GM19240 (cell line): ENCODE measurements around the gene PASK.

Experiments used
- DNase-seq: peaks from one replicate; pipeline ENCODE4 v3.0.0; 2011; ENCODE audit warnings: low spot score; ENCODE audit not compliant: insufficient read length

PASK gene

DNA sequence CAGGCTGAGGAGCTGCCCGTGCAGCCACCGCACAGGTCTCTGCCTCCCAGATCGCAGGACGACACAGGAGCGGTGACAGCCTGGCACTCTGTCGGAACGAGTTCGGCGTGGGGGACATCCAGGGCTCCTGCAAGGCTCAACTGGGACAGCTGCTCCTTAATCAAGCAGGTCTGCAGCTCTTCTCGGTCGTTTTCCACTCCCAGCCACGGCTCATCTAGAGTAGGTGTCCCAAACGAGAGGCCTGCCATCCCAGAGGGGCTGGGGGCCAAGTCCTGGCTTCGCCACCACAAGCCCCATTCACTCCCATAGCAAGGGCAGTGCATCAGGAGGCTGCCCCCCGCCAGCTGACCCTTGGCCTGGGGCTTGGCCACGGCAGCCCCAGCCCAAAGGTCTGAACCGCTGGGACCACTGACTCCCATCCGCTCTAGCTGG, 22.5 kb downstream of the PASK start:
- no peak for DNase-seq

- DNase-seq: no peak
These were observed 23.1 kb downstream of the PASK start for GRCh38 chr2:241126201-241126611.

DNA sequence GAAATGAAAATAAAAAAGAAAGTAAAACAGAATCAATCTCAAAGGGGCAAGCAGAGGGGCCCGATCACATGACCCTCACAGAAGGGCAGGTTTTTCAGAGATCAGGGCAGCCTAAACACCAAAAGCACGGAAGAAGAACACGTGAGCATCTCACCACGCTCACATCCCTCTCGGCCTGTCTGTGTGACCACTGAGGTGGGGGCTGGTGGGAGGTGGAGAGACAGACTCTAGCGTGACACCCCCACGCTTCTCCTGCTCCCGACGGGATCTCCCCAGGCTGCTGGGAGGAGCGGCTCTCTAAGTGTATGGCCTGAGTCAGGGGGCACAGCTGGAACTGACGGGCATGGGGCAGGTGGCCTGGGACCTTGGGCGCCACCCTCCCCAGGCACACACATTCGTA, 23.6 kb downstream of the PASK start:
- DNase-seq: no peak

DNA sequence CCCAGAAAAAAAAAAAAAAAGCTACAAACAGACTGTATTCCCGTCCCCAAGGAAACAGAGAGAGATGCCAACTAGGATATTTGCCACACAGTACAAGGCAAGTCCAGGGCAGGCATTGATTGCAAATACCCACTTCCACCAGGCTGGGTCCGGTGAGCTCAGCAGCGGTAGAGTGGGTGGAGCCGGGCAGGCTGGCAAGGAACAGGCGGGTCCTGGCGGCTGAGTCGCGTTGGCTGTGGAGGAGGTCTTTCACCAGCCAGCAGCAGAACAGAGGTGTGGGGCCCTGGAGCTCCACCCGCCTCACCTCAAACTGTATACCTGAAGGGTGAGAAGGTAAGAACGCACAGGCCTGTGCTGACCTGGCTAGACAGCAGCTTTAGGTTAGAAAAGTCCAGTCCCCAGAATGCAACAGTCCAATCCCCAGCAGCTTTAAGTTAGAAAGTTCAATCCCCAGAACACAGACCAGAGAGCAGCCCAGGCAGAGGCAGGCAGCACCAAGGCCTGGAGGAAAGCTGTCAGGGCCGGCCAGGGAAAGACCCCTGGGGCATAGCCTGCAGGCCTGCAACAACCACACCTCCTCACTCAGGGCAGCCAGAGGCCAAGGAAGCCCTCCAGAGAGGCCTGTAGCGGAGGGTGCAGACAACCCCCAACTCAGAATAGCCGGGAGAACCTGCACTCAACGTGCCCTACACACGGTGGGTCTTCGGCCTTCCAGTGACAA, 25.3 kb downstream of the PASK start:
- DNase-seq: no peak

GRCh38 chr2:241122376-241123002, 26.8 kb downstream of the PASK start:
- DNase-seq: no peak

DNA sequence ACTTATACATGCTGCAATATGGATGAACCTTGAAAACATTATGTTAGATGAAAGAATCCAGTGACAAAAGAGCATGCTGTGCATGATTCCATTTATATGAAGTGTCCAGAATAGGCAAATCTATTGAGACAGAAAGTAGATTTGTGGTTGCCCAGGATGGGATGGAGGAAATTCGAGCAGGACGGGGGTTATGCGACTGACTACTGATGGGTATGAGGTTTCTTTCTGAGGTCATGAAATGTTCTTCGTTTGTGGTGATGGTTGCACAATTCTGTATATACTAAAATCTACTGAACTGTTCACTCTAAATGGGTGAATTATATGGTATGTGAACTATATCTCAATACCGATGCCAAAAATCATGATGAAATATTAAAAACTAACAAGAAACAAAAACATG, 28.3 kb downstream of the PASK start:
- no peak for DNase-seq

- no peak for DNase-seq
These were observed 28.8 kb downstream of the PASK start for GRCh38 chr2:241120440-241120839.

DNA sequence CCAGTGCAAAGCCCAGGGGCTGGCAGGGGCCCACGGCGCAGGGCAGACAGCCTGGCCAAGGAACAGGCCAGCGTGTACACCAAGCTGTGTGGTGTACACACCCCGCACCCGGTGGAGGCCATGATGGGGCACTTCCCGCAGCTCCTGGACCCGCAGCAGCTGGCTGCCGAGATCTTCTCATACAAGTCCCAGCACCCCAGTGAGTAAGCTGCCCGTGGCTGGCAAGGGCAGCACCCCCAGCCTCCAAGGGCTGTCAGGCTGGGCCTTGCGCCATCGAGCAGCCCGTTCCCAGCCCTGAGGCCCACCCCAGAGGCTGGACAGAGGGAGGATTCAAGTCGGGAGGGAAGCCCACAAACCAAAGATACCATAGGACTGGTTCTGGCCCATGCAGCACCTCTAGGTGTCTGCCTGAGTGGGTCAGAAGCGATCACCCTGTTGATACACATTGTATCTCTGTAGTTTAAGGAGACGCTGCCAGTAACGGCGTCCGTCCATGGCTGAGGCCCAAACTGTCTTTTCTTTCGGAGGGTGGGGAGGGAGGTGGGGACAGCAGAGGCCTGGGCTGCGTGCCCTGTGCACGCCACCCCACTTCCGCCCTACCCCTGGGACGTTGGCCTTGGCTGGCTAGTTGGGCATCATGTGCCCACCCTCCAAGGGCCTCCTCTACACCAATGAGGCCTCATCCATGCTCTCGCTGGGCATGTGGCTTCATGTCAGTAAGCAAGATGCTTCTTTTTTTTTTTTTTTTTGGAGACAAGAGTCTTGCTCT, 30.4 kb downstream of the PASK start:
- no peak for DNase-seq

DNA sequence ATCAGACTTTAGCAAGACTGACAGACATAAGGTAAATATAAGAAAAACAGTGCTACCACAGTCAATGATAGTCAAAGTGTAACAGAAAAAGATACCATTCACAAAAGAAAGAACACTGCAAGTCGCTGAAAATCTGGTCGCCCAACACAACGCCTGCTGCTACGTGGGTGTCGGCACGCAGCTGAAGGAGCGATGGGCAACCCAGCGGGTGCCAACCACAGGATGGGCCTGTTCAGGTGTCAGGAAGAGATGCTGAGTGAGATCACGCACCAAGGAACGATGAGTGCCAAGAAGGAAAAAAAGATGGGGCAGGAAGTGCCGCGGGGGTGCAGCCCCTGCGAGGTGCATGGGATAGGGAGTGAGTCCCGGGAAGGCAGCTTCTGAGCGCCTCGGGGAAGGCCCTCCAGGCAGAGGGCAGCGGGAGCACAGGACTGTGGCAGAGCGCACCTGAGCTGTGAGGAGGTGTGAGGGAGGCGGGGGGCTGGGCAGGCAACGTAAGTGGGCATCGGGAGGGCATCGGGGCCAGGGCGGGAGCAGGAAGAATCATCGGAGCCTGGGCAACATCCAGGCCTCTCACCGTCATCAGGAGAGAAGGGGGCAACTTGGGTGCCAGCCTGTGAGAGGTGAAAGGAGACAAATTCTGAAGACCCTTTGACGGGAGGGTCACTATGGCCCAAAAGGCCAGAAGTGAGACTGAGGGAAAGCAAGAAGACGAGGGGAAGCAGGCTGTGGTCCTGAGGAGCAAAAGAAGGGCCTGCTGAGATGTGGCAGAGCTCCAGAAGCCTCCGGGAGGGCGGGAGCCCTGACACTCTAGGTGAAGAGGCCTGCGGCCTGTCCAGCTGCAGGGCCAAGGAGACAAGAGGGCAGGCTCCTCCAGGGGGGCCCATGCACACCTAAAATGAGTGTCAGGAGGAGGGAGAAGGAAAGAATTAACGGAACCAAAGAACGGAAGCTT, 32.4 kb downstream of the PASK start:
- DNase-seq: no peak

DNA sequence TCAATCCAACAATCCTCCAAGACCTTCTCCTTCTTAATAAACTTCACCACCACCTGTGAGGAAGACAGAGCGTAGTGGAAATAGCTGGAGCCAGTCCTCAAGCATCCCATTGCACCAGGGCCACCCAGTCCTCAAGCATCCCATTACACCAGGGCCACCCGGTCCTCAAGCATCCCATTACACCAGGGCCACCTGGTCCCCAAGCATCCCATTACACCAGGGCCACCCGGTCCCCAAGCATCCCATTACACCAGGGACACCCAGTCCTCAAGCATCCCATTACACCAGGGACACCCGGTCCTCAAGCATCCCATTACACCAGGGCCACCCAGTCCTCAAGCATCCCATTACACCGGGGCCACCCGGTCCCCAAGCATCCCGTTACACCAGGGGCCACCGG, 33.9 kb downstream of the PASK start:
- no peak for DNase-seq

DNA sequence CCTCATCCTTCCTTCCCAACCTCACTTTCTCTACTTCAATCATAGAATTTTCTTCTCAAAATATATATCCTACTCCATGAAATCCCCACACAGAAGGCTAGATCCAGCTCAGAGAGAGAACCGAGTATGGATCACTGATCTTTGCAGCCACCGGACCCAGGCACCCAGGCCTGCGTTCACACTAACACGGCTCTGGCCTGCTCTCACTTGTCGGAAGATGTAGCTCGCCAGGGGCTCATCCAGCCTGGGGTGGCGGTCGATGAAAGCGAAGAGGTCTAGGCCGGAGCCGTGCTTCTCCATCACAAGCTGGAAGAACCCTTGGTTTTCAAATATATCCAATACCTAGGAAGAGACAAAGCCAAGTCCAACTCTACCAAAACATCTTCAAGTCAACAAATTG, 34.4 kb downstream of the PASK start:
- no peak for DNase-seq

GRCh38 chr2:241112592-241112991, 36.7 kb downstream of the PASK start:
- DNase-seq: peak; percentile 28

GRCh38 chr2:241112046-241112445, 37.2 kb downstream of the PASK start:
- DNase-seq: no peak

DNA sequence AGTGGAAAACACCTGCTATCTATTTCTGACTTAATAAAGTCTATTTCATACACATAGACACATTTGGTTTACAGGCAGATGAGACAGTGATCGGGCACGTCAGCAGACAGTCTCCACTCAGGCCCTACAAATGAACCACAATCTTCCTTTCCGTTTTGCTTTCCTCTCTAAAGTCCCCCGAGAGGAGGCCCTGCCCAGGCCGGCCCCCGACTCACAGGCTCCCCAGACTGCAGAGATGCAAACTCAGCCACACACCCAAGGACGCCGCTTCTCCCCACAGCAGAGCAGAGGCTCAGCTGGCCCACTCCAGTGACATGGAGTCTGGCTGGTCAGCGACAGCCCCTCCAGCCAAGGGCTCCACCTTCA, 37.8 kb downstream of the PASK start:
- peak; percentile 34 for DNase-seq

- DNase-seq: peak; percentile 38
These were observed 38.4 kb downstream of the PASK start for GRCh38 chr2:241110607-241111439.

GRCh38 chr2:241110089-241110606, 39.1 kb downstream of the PASK start:
- DNase-seq: no peak

DNA sequence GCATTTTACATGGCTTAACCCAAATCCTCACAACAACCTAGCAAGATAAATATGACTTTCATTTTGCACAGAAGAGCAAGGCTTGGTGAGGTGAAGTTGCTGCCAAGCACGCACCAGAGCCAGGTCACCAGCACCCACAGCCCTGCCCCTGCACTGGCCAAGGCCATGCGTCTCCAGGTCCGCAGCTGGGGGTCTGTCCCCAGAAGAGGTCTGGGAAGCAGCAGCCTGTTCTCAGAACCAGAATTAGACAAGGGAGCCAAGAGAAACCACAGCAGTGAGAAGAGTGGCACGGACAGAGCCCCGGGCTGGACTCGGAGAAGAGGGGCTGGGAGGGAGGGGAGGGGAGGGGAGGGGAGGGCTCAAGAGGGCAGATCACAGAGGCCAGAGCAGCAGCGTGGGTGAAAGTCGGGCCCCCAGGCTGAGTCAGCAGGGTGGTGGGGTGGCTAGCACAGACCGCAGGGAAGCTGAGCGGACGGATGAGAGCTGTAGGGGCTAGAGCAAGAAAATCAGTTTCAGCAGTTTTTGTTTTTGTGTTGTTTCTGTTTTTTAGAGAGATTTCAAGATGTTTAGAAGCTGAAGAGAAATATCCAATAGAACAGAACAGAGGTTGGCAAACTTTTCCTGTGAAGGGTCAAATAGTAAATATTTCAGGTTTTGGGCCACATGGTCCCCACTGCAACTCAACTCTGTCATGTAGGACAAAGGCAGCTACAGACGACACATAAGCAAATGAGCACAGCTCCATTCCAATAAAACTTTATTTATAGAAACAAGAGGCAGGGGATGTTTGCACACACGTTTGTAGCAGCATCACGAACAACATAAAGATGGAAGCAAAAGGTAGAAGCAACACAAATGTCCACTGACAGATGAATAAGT, 39.8 kb downstream of the PASK start:
- no peak for DNase-seq

DNA sequence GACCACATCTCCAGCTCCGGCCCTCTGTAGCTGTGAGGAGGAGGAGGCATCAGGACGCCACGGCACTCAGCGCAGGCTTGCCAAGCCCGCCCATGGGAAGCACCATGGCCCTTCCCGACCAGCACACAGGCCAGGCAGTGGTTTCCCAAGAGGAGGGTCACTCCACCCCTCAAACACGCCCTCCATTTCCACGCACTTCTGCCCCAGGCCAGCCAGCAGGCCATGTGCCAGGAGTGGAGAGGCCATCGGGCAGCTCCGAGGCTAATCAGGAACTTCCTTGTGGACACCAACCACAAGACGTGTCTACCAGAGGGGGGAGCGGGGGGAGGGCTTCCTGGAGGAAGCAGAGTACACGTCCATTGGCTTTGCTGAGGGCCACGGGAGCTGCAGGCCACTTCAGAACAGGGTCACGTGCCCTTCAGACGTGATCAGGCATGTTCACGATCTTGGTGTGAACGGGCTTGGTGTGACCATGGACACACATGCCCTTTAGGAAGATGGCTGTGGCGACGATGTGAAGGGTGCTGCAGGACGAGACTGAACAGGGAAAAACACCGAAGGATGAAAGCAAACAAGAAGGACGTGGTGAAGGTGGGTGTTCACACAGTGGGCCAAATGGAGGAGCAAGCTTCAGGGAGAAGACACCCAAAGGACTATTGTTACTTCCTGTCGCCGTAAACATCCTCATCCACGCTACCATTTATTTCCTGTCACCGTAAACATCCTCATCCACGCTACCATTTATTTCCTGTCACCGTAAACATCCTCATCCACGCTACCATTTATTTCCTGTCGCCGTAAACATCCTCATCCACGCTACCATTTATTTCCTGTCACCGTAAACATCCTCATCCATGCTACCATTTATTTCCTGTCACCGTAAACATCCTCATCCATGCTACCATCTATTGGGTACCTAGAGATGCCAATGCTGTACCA, 40.7 kb downstream of the PASK start:
- no peak for DNase-seq
